GM18505 (cell line): ENCODE results near the gene MGME1.
"Not testable (repeated sequence)": the region's sequence is repeated elsewhere in the genome, so short reads cannot be mapped to it uniquely, and the experiment has no call there.

Experiments used
- ATAC-seq: cut with Tn5 transposase; IDR thresholded peaks from one replicate; pipeline ENCODE4 v1.9.1; 2021; ENCODE audit not compliant: unreplicated experiment
- POLR2A ChIP-seq: IDR thresholded peaks from 4 replicates; pipeline ENCODE4 v1.6.1; 2011; ENCODE audit warnings: borderline replicate concordance; ENCODE audit not compliant: insufficient read depth, insufficient read length; ENCODE audit errors: extremely low read depth

MGME1 gene

GRCh38 chr20:18004384-18005031 is 35.7 kb downstream of the MGME1 start:
- no peak for ATAC-seq
- no peak for TF ChIP-seq POLR2A

GRCh38 chr20:18005170-18005989 is 36.6 kb downstream of the MGME1 start:
- peak; percentile 92 for ATAC-seq
- TF ChIP-seq POLR2A: no peak

GRCh38 chr20:18005990-18006364 is 37.2 kb downstream of the MGME1 start:
- TF ChIP-seq POLR2A: no peak
- no peak for ATAC-seq

- no peak for ATAC-seq
- TF ChIP-seq POLR2A: no peak
Observed at GRCh38 chr20:18006684-18007083, 37.9 kb downstream of the MGME1 start.

- no peak for TF ChIP-seq POLR2A
- ATAC-seq: no peak
Observed at GRCh38 chr20:18007534-18008292, 38.9 kb downstream of the MGME1 start.

GRCh38 chr20:18009116-18009515 is 40.3 kb downstream of the MGME1 start:
- ATAC-seq: no peak
- no peak for TF ChIP-seq POLR2A

GRCh38 chr20:18011482-18011881 is 42.7 kb downstream of the MGME1 start:
- TF ChIP-seq POLR2A: no peak
- ATAC-seq: no peak

GRCh38 chr20:18011951-18012645 is 43.3 kb downstream of the MGME1 start:
- TF ChIP-seq POLR2A: no peak
- no peak for ATAC-seq

- no peak for TF ChIP-seq POLR2A
- ATAC-seq: no peak
Observed at GRCh38 chr20:18012901-18013300, 44.1 kb downstream of the MGME1 start.

- no peak for TF ChIP-seq POLR2A
- no peak for ATAC-seq
Observed at GRCh38 chr20:18014411-18014810, 45.6 kb downstream of the MGME1 start.

- no peak for TF ChIP-seq POLR2A
- no peak for ATAC-seq
Observed at GRCh38 chr20:18016772-18017171, 48.0 kb downstream of the MGME1 start.

GRCh38 chr20:18018100-18018499 is 49.3 kb downstream of the MGME1 start:
- TF ChIP-seq POLR2A: no peak
- no peak for ATAC-seq

- no peak for TF ChIP-seq POLR2A
- ATAC-seq: peak; percentile 59
Observed at GRCh38 chr20:18019068-18019467, 50.2 kb downstream of the MGME1 start.

- no peak for TF ChIP-seq POLR2A
- ATAC-seq: no peak
Observed at GRCh38 chr20:18020931-18021330, 52.1 kb downstream of the MGME1 start.

GRCh38 chr20:18024606-18025127 is 55.8 kb downstream of the MGME1 start:
- TF ChIP-seq POLR2A: no peak
- no peak for ATAC-seq

GRCh38 chr20:18027011-18027410 is 58.2 kb downstream of the MGME1 start:
- ATAC-seq: not testable (repeated sequence)
